ENCODE measurements around the gene TNFRSF19.

TNFRSF19 gene

GRCh38 chr13:23628765-23629565 lies 58.8 kb downstream of the TNFRSF19 start:
- POLR2A ChIA-PET, result interaction anchor here (0.6 kb wide), 1 partner anchor 18 kb away, joined by 3 read pairs; no protein-coding TSS in a partner anchor
- no peak overlapping the region for H3K4me3 ChIP-seq (ENCODE audit: low read depth, low read length)
- no peak for DNase-seq (ENCODE audit: low read depth, low spot score)
- CTCF ChIA-PET, result interaction anchor here (0.7 to 1.6 kb wide), 3 partner anchors 8 to 19 kb away, joined by 3 read pairs; no protein-coding TSS in a partner anchor
- no peak for TF ChIP-seq CTCF (IDR thresholded peaks at IDR 0.05; ENCODE audit: insufficient read depth, low read length, missing control alignments)

- ChIA-PET POLR2A (no interaction called here), CTCF (no interaction called here)
These were observed 59.5 kb downstream of the TNFRSF19 start for GRCh38 chr13:23629566-23630272.

GRCh38 chr13:23630349-23631093 lies 60.3 kb downstream of the TNFRSF19 start:
- ChIA-PET POLR2A (no interaction called here), CTCF (no interaction called here)
- no peak for DNase-seq (ENCODE audit: low read depth, low spot score)
- H3K4me3 ChIP-seq (ENCODE audit: low read depth, low read length), result no peak overlapping the region
- no peak for TF ChIP-seq CTCF (IDR thresholded peaks at IDR 0.05; ENCODE audit: insufficient read depth, low read length, missing control alignments)

More at GRCh38 chr13:23629566-23630272, 59.5 kb downstream of the TNFRSF19 start:
- H3K4me3 ChIP-seq (ENCODE audit: low read depth, low read length), result no peak overlapping the region
- TF ChIP-seq CTCF (IDR thresholded peaks at IDR 0.05; ENCODE audit: insufficient read depth, low read length, missing control alignments), result no peak
- DNase-seq (ENCODE audit: low read depth, low spot score), result no peak

GRCh38 chr13:23631311-23632047 lies 61.3 kb downstream of the TNFRSF19 start:
- no peak for DNase-seq (ENCODE audit: low read depth, low spot score)
- CTCF ChIA-PET, result interaction anchor here (1.2 kb wide), 1 partner anchor 13 kb away, joined by 3 read pairs; no protein-coding TSS in a partner anchor
- POLR2A ChIA-PET, result no interaction called here
- TF ChIP-seq CTCF (IDR thresholded peaks at IDR 0.05; ENCODE audit: insufficient read depth, low read length, missing control alignments), result no peak
- no peak overlapping the region for H3K4me3 ChIP-seq (ENCODE audit: low read depth, low read length)

GRCh38 chr13:23632048-23632582 lies 61.9 kb downstream of the TNFRSF19 start:
- POLR2A ChIA-PET, result no interaction called here
- TF ChIP-seq CTCF (IDR thresholded peaks at IDR 0.05; ENCODE audit: insufficient read depth, low read length, missing control alignments), result no peak
- no peak for DNase-seq (ENCODE audit: low read depth, low spot score)
- CTCF ChIA-PET, result interaction anchor here (1.2 kb wide), 1 partner anchor 12 kb away, joined by 3 read pairs; no protein-coding TSS in a partner anchor
- no peak overlapping the region for H3K4me3 ChIP-seq (ENCODE audit: low read depth, low read length)

Measured in AG04449 (cell line).